Naive B cell (primary cell): Measurements from ENCODE around the gene BORCS5. TPM values are rescaled to one million over a fixed set of nuclear protein-coding genes. Genes with fewer than 3 reads are reported as not detected.

ENCODE experiments used
- polyA plus RNA-seq, 6 donors: library from polyadenylated mRNA; unstranded; fragments of 300-500 nt; fragmentation: Illumina TruSeq; gene quantifications; one replicate each; pipeline ENCODE4 v1.2.3, GENCODE V29; 2021; ENCODE audit warnings: low read depth in 6 of 6

BORCS5 gene
- polyA plus RNA-seq, 6 donors from 2014 or later: 8.3 to 43.8 (median 14.4) TPM

Other genes with a start within 250 kb of the BORCS5 start
- gene LRP6, start 90.0 kb upstream of the BORCS5 start, polyA plus RNA-seq: 1 to 10 TPM in 2 of 6 donors, under 1 TPM in 2, not detected in 2; 0.48 to 1.2 (median 0.87) TPM
- 1 to 10 TPM in 4 of 6 donors, under 1 TPM in 2; 0.27 to 2.5 (median 1.4) TPM for gene MANSC1, start 6.8 kb upstream of the BORCS5 start, polyA plus RNA-seq
- under 1 TPM in 4 of 6 donors, not detected in 2; 0.26 to 0.90 (median 0.36) TPM for gene DUSP16, start 205.8 kb downstream of the BORCS5 start, polyA plus RNA-seq